ENCODE results near the gene COPS2. TPM values are rescaled to one million over a fixed set of nuclear protein-coding genes. Genes with fewer than 3 reads are reported as not detected.

Gene COPS2
- 66.3 to 90.0 TPM (median 69.4 TPM) in 5 replicates for total RNA-seq (2022; extraction: Qiagen RNA extraction)

DNA sequence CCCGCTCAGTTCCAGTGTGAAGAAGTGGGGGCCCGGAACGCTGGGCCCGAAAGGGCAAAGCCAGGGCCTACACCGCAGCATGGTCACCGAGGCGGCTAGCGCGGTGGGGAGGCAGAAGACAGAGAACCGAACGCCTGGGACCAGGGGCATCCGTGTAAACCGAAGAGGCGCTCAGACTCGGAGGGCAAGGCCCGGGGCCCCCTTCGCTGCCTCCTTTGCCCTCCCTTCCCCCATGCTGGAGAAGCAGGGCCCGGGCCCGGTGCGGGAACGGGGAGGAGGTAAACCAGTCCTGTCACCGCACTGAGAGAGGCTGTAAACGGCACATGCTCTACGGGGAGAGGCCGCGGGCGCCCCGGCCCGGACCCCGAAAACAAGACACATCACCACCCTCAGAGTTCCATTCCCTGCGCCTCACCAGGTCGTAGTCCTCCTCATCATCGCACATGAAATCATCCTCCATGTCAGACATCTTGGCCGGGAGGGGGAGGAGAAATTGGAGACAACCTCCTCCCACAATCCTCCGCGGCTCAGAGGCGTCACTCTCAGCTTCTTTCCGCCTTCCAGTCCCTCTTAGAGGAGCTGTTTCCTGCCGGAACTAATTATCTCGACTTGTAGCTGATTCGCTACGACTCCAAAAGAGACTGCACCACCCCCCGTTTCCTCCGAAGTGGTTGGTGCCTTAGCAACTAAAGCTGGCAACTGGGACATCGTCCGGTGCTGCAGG is at the start of gene COPS2:
Gene COPS2, minus strand, starts transcription at position 490 of the 724 bp plus-strand sequence. Its CDS starts 21 bp downstream, at position 469.

GRCh38 chr15:49169880-49170597 is 14.6 kb upstream of the COPS2 start, which contains the start of gene GALK2:
Gene GALK2 (plus strand): TSS chr15:49170247. CDS start chr15:49170323, 76 bp downstream.

Other genes starting within 250 kb of the COPS2 start
- 0.71 to 1.3 TPM (median 1.1 TPM) in 5 replicates for gene SHC4, start 191.7 kb downstream of the COPS2 start, total RNA-seq (2022; extraction: Qiagen RNA extraction)
- gene SECISBP2L, start 109.2 kb downstream of the COPS2 start, total RNA-seq (2022; extraction: Qiagen RNA extraction) = 6.0 to 10.5 TPM (median 8.9 TPM) in 5 replicates
- 19.1 to 23.8 TPM (median 19.9 TPM) in 5 replicates for gene GALK2, start 14.6 kb upstream of the COPS2 start, total RNA-seq (2022; extraction: Qiagen RNA extraction)